Nephron (organoid): ENCODE measurements around the gene PPP1CA.

ENCODE experiments used
- H3K27ac Mint-ChIP-seq, 3 experiments: 2 replicates each; pipeline ENCODE4 v1.8.0; 2020; ENCODE audit warnings: mixed read lengths in 3 of 3, mild to moderate bottlenecking in 2 of 3, moderate library complexity in 1 of 3
- H3K27me3 Mint-ChIP-seq: 2 replicates; pipeline ENCODE4 v1.8.0; 2021; ENCODE audit warnings: low read depth, mild to moderate bottlenecking, moderate library complexity, mixed read lengths
- H3K36me3 Mint-ChIP-seq: 2 replicates; pipeline ENCODE4 v1.8.0; 2020; ENCODE audit warnings: low read depth, mixed read lengths
- H3K4me1 Mint-ChIP-seq: 2 replicates; pipeline ENCODE4 v1.8.0; 2020; ENCODE audit warnings: mixed read lengths
- H3K4me3 Mint-ChIP-seq, 3 experiments: 2 replicates each; pipeline ENCODE4 v1.8.0; 2020; ENCODE audit warnings: mild to moderate bottlenecking in 3 of 3, mixed read lengths in 3 of 3, moderate library complexity in 2 of 3
- H3K9me3 Mint-ChIP-seq: 2 replicates; pipeline ENCODE4 v1.8.0; 2020; ENCODE audit warnings: mixed read lengths
- TF ChIP-seq, protein P1 (sequence below), 3 experiments: fragments of 200-600 bp; sonication (generic); IDR thresholded peaks; one replicate each; pipeline ENCODE4 v1.5.0; 2021; ENCODE audit warnings: antibody characterized with exemption in 3 of 3; ENCODE audit not compliant: unreplicated experiment in 3 of 3

PPP1CA gene

DNA sequence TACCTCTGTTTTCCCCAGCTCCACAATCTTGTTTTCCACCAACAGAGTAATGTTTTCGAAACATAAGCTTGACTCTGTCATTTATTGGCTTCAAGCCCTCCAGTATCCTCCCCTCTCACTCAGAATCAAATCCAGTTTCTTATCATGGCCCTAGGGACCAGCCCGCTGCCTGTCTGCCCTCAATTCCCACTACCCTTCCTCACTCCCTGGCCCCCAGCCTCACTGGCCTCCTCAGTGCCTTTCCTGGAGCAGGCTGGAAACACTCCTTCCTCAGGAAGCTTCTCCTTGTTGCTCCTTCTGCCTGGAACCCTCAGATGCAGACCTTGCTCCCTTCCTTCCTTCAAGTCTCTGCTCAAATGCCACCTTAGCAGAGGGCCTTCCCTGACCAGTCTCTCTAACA is 52.2 kb downstream of the PPP1CA start:
- Mint-ChIP-seq H3K27me3 (no peaks in the 10 kb centered on the region), H3K4me3 (no peak overlapping the region), H3K9me3 (no peaks in the 10 kb centered on the region), H3K36me3 (no peaks in the 10 kb centered on the region), H3K27ac (no peak overlapping the region), H3K4me1 (peaks cover 16% of the 10 kb centered on the region)
- TF ChIP-seq, protein P1, sequence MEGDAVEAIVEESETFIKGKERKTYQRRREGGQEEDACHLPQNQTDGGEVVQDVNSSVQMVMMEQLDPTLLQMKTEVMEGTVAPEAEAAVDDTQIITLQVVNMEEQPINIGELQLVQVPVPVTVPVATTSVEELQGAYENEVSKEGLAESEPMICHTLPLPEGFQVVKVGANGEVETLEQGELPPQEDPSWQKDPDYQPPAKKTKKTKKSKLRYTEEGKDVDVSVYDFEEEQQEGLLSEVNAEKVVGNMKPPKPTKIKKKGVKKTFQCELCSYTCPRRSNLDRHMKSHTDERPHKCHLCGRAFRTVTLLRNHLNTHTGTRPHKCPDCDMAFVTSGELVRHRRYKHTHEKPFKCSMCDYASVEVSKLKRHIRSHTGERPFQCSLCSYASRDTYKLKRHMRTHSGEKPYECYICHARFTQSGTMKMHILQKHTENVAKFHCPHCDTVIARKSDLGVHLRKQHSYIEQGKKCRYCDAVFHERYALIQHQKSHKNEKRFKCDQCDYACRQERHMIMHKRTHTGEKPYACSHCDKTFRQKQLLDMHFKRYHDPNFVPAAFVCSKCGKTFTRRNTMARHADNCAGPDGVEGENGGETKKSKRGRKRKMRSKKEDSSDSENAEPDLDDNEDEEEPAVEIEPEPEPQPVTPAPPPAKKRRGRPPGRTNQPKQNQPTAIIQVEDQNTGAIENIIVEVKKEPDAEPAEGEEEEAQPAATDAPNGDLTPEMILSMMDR (IDR thresholded peaks at IDR 0.05; ENCODE audit: unreplicated experiment in 3 of 3) = no peak

DNA sequence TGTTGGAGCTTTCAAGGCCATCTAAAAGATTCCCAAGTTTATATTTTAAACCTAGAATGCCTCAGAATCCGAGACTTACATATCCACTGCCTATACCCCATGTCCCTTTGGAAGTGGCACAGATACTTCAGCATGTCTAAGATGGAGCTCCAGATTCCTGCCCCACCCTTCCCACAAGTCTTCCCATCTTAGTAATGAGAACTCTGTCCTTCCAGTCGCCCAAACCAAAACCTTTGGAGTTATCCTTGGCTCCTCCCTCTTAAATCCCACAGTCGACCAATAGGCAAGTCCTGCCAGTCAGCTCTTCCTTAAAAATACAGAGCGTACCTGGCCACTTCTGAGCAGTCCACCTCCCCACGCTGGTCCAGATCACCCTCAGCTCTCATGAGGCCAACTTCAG is 52.6 kb downstream of the PPP1CA start:
- TF ChIP-seq, protein P1 (IDR thresholded peaks at IDR 0.05; ENCODE audit: unreplicated experiment in 3 of 3) = no peak
- H3K4me1 Mint-ChIP-seq = peaks cover 12% of the 10 kb centered on the region
- H3K9me3 Mint-ChIP-seq = no peaks in the 10 kb centered on the region
- no peaks in the 10 kb centered on the region for H3K27me3 Mint-ChIP-seq
- H3K4me3 Mint-ChIP-seq = no peak overlapping the region
- no peaks in the 10 kb centered on the region for H3K36me3 Mint-ChIP-seq
- H3K27ac Mint-ChIP-seq = no peak overlapping the region
